NCI-H1436 treated with DMSO at 0.1 percent for 48 hours (cell line): ENCODE data around the gene PLD4.
"Not testable (repeated sequence)": the region's sequence is repeated elsewhere in the genome, so short reads cannot be mapped to it uniquely, and the experiment has no call there.

Source experiments
- DNase-seq: peaks from one replicate; lab custom pipeline; 2025; lab: John Stamatoyannopoulos, UW

PLD4 gene

DNA sequence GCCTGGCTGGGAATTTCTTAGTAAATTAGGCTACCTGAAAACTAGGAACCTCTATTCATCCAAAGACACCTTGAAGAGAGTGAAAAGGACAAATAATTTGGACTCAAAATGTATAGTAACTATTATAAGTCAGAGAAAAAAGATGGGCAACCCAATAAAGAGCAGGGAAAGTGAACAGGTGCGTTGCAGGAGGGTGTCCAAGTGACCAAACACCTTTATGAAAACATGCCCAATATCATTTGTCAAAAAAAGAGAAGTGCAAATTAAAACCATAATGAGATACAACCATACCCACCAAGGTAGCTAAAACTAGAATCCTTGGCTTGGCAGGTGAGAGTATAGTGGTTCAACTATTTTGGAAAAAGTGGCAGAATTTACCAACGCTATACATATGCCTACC is 24.9 kb upstream of the PLD4 start:
- DNase-seq: no peak

GRCh38 chr14:104900639-104901512 is 23.8 kb upstream of the PLD4 start:
- DNase-seq: no peak

DNA sequence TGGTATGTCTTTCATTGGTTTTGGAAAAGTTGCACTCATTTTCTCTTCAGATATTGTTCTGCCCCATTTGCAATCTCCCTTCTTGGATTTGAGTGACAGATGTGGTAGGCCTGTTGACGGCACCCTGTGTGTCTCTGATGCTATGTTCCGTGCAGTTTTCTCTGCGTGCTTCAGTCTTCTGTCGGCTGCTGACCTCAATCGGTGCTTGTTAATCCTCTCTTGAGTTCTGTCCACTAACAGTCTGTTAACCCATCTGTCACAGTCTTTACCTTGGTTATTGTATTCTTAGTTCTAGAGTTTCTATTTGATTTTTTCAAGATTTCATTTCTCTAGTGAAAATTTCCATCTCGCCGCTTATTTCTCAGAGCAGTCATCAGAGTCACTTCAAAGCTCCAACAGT is 20.7 kb upstream of the PLD4 start:
- DNase-seq: no peak

DNA sequence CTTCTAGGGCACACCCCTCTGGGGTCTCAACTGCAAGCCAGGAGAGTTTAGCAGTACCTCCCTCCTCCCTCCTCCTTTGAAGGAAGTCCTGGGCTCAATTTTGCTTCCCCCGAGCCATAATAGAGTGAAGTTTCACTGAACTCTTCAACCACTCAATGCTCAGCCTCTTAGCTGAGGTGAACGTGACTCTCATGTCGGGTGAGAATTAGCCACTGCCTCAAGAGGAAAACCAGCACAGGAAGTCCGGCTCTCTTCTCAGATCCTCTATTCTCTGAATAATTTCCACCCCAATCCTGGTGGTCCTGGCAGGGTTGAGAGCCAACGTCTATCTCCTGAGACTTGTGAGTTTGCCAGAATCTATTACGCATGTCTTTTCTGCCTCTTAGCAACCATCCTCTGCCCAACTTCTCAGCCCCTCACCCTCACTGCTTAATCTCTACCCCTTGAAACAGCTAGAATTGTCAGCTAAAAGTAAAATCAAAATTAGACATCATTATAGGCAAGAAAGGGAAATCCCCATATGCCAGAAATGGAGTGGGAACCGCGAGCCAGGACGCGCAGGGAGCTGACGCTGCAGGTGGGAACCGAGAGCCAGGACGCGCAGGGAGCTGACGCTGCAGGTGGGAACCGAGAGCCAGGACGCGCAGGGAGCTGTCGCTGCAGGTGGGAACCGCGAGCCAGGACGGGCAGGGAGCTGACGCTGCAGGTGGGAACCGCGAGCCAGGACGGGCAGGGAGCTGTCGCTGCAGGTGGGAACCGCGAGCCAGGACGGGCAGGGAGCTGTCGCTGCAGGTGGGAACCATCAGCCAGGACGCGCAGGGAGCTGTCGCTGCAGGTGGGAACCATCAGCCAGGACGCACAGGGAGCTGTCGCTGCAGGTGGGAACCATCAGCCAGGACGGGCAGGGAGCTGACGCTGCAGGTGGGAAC is 19.8 kb upstream of the PLD4 start:
- not testable (repeated sequence) for DNase-seq

- DNase-seq: not testable (repeated sequence)
Observed at GRCh38 chr14:104905579-104905933, 19.1 kb upstream of the PLD4 start.

GRCh38 chr14:104908303-104908702 is 16.4 kb upstream of the PLD4 start:
- DNase-seq: no peak

DNA sequence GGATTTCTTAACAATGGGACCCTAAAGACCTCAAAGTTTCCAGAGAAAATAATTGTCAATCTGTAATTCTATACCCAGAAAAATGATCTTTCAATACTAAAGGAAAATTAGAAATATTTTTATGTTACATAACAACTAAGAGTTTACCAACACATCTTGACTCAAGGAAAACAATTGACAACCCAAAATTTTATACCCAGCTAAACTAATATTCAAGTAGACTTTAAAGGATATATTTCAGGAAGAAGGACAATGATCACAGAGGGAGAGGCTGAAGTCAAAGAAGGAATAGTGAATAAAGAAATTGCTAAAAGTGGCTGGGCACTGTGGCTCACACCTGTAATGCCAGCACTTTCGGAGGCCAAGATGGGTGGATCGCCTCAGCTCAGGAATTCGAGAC is 12.6 kb upstream of the PLD4 start:
- no peak for DNase-seq

GRCh38 chr14:104913435-104913834 is 11.2 kb upstream of the PLD4 start:
- DNase-seq: no peak

DNA sequence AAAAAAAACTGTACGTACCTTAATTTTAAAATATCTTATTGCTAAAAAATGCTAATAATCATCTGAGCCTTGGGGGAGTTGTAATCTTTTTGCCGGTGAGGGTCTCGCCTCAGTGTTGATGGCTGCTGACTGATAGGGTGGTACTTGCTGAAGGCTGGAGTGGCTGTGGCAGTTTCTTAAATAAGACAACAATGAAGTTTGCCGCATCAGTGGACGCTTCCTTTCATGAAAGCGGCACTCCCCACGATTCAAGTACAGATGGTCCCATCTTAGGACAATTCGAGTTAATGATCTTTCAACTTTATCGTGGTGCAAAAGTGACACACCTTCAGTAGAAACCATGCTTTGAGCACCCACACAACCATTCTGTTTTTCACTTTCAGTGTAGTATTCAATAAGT is 7.6 kb upstream of the PLD4 start:
- no peak for DNase-seq

DNA sequence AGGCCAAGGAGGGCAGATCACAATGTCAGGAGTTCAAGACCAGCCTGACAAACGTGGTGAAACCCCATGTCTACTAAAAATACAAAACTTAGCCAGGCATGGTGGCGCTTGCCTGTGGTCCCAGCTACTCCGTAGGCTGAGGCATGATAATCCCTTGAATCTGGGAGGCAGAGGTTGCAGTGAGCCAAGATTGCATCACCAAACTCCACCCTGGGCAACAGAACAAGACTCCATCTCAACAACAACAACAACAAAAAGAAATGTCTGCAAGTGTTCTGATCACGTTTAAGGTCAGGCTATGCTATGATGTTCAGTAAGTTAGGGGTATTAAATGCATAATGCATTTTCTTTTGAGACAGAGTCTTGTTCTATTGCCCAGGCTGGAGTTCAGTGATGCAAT is 6.7 kb upstream of the PLD4 start:
- DNase-seq: no peak

DNA sequence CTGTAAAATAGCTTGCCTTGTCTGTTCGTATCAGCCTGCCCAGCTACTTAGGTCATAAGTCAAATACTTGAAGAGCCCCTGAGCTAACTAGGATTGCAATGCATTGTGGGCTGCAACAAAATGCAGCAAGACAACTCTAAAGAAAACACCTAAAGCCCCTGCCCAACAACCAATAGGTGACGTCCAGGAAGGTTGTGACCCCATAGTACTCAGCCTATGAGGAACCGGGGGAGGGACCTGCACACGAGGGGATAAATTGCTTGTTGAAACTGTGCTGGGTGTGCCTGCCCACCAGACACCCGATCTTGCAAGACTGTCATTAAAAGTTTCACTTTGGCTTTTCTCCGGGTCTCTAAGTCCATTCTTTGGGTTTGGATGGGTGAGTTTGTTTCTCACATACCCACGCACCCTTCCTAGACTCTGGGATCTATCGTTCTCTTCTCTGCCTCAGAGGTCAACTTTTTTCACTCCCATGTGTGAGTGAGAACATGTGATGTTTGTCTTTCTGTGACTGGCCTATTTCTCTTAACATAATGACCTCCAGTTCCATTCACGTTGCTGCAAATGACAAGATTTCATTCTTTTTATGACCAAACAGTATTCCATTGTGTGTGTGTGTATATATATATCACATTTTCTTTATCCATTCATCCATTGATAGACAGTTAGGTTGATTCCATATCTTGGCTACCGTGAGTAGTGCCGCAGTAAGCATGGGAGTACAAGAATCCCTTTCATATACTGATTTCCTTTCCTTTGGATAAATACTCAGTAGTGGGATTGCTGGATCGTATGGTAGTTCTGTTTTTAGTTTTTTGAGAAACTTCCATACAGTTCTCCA is 5.3 kb upstream of the PLD4 start:
- DNase-seq: not testable (repeated sequence)

DNA sequence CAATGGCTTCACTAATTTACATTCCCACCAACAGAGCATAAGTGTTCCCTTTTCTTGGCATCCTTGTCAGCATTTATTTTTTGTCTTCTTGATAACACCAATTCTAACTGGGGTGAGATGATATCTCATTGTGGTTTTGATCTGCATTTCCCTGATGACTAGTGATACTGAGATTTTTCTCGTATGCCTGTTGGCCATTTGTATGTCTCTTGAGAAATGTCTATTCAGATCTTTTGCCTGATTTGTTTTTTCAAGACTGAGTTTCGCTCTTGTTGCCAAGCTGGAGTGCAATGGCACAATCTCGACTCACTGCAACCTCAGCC is 4.7 kb upstream of the PLD4 start:
- DNase-seq: no peak

DNA sequence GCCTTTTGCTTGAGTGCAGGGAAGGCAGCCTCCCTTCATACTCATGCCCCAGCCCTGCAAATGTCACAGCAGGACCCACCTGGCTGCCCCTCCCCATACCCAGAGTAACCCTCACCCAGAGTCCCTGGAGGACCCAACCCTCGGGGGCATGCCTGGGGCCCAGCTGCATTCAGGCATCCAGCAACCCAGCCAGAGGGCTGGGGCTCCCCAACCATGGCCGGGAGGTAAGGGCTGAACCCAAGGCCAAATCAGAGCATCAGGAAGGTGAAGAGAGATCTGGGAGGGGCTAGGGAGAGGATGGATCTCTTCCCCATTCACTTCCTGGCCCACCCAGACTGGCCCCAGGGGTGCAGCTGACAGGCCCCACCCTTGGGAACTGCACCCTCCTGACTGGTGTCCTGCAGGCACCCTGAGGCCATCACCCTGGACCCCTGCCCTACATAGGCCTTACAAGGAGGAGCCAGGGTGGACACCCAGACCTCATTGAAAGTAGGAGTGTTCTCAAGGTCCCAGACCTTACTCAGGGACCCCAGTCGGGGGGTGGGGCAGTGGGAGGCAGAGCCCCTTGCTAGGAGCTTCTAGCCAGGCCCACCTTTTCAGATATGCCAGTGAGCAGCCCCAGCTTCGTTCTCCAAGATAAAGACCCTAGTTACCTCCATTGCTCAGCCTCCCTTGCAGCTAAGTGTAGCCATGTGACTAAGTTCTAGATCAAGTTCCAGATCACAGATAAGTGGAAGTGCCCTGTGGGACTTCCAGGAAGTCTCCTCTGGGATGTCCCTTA is 849 bp upstream of the PLD4 start:
- DNase-seq: no peak

DNA sequence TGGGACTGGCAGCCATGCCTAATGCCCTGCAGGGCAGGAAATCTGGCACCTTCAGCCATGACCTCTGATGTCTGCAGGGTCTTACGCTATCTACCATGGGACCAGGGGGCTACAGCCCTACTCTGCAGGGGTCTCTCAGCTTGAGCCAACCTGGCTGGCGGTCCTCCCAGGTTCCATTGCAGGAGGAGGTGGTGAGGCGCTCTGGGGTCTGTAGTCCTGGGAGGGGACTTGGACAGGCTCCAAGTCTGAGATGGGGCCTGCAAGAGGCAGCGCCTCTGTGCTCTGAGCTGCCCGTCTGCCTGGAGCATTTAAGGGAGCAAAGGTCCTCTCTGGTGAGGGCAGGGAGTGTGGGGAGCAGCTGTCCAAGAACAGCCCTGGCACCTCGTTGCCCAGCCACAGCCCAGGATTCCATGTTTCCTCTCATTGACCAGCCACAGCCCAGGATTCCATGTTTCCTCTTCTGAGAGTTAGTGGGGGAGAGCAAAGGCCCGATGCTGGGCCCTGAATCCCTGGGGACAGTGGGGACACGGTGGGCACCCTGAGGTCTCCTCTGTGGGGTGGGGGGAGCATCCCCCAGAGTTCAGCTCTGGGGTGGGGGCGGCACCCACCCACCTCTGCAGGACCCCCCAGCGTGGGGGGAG is 655 bp downstream of the PLD4 start:
- no peak for DNase-seq

- DNase-seq: no peak
Observed at GRCh38 chr14:104925855-104926609, 1.4 kb downstream of the PLD4 start.

DNA sequence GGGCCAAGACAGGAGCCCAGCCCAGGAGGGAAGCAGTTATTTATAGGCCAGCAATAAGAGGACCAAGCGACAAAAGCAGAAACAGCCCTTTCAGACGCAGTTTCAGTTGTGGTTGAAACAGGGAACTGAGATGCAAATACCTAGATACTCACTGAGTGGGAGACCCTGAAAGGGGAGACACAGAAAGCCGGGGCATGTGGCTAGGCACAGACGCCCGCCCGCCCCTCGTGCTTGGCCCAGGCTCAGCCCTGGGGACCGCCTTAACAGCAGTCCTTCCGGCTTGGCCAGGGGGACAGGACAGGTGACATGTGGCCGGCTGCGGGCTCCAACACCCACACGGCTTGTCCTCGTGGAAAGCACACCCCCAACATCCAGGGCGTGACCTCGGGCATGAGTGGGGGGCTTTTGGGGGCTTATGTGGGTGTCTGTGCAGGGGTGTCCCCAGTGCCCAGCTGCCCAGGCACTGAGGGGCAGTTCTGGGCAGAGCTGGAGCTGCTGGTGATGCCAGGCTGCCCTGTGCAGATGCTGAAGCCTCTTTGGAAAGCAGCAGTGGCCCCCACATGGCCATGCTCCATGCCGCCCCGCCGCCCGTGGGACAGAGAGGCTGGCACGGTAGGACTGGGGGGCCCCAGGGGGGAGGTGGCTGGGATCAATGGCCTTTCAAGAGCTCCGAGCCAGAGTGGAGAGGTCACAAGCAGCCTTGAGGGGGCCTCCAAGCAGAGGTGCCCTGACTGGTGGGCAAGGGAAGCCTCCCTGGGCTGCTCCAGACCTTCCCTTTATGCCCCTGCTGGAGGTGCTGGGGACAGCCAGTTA is 2.1 kb downstream of the PLD4 start:
- DNase-seq: no peak

- no peak for DNase-seq
Observed at GRCh38 chr14:104927432-104927816, 2.7 kb downstream of the PLD4 start.

- DNase-seq: no peak
Observed at GRCh38 chr14:104927901-104928300, 3.2 kb downstream of the PLD4 start.

GRCh38 chr14:104928391-104929133 is 3.9 kb downstream of the PLD4 start:
- no peak for DNase-seq
